NB4 (cell line): Measurements from ENCODE around the gene TXNDC2.

Source experiments
- POLR2A ChIP-seq: IDR thresholded peaks from 2 replicates; pipeline ENCODE4 v1.6.1; 2011; ENCODE audit warnings: mild to moderate bottlenecking; ENCODE audit not compliant: insufficient read length; ENCODE audit errors: extremely low read depth
- TF ChIP-seq, protein P1 (sequence below): IDR thresholded peaks from one replicate; pipeline ENCODE4 v1.5.1; 2012; ENCODE audit warnings: low read depth, low read length
- TF ChIP-seq, protein P2 (sequence below): IDR thresholded peaks from 2 replicates; pipeline ENCODE4 v1.6.1; 2011; ENCODE audit warnings: low read depth, low read length

DNA sequence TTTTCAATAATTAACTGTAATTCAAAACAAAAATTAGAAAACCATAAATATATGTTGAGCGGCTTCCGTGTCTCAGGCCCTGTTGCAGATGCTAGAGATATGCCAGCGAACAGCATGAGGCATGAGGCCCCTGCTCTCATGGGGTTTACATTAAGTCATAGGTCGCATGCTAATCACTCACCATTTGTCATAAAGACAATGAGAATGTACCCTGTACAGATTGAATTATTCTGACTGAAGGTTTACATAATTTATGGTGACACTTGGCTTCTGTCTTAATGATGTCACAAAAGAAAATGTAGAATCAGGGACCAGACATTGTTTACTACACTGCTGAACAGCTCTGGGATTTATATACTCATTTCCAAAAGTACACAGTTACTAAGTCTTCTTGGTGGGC, 22.1 kb downstream of the TXNDC2 start:
- no peak for TF ChIP-seq POLR2A
- TF ChIP-seq, protein P1, sequence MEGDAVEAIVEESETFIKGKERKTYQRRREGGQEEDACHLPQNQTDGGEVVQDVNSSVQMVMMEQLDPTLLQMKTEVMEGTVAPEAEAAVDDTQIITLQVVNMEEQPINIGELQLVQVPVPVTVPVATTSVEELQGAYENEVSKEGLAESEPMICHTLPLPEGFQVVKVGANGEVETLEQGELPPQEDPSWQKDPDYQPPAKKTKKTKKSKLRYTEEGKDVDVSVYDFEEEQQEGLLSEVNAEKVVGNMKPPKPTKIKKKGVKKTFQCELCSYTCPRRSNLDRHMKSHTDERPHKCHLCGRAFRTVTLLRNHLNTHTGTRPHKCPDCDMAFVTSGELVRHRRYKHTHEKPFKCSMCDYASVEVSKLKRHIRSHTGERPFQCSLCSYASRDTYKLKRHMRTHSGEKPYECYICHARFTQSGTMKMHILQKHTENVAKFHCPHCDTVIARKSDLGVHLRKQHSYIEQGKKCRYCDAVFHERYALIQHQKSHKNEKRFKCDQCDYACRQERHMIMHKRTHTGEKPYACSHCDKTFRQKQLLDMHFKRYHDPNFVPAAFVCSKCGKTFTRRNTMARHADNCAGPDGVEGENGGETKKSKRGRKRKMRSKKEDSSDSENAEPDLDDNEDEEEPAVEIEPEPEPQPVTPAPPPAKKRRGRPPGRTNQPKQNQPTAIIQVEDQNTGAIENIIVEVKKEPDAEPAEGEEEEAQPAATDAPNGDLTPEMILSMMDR, result no peak
- TF ChIP-seq, protein P2, sequence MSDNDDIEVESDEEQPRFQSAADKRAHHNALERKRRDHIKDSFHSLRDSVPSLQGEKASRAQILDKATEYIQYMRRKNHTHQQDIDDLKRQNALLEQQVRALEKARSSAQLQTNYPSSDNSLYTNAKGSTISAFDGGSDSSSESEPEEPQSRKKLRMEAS, result no peak
